Neural cell (in vitro differentiated cells): Measurements from ENCODE around the gene LAG3.

ENCODE experiments used
- EP300 ChIP-seq: fragments of 450-650 bp; conservative IDR thresholded peaks from 2 replicates; pipeline ENCODE4 v1.6.1; 2014; ENCODE audit warnings: antibody characterized with exemption, mild to moderate bottlenecking, moderate library complexity; ENCODE audit not compliant: poor library complexity, severe bottlenecking
- POLR2AphosphoS5 ChIP-seq: IDR thresholded peaks from 2 replicates; pipeline ENCODE4 v1.6.1; 2012
- RAD21 ChIP-seq: fragments of 450-650 bp; conservative IDR thresholded peaks from 2 replicates; pipeline ENCODE4 v1.6.1; 2014; ENCODE audit warnings: antibody characterized with exemption, mild to moderate bottlenecking, moderate library complexity
- TAF1 ChIP-seq: IDR thresholded peaks from 2 replicates; pipeline ENCODE4 v1.6.1; 2012; ENCODE audit warnings: low read depth
- TF ChIP-seq, protein P1 (sequence below): fragments of 450-650 bp; IDR thresholded peaks from 2 replicates; pipeline ENCODE4 v1.5.1; 2014; ENCODE audit warnings: antibody characterized with exemption, mild to moderate bottlenecking, moderate library complexity; ENCODE audit not compliant: poor library complexity, severe bottlenecking
- TF ChIP-seq, protein P2 (sequence below): IDR thresholded peaks from 2 replicates; pipeline ENCODE4 v1.6.1; 2012; ENCODE audit warnings: borderline replicate concordance

DNA sequence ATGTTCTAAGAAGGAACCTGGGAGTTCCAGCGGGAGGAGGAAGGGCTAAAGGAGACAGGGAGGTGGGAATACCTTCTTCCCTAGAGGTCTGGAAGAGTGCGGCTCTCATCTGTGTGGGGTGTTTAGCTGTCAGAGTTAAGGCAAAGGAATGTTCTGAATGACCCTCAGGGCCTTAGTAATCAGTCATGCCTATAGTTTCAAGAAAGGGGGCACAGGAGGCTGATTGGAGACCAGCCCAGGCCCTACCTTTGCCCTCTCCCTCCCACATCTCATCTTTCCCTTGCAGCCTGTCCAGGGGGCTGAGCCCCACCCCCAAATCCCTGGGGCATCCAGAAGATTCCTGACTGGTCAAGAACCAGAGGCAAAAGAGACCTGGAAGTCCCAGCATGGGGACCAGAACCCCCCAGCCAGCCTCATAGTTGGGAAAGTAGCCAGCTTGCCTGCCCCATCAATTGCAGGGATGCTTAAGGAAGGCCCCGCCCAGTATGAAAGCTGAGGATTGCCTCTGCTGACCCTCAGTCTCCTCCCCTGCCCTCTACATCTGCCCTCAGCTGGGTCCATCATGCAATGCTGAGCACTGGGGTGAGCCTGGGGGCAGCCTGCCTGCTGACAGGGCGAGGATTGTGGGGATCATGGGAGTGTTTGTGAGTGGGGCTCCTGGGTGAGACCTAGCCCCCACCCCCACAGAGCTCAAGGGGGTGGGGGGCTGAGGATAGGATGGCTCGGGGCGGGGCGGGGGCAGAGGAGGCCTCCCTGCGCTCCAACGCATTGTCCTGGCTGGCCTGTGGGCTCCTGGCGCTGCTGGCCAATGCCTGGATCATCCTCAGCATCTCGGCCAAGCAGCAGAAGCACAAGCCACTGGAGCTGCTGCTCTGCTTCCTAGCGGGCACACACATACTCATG, 51.1 kb downstream of the LAG3 start:
- TF ChIP-seq, protein P1, sequence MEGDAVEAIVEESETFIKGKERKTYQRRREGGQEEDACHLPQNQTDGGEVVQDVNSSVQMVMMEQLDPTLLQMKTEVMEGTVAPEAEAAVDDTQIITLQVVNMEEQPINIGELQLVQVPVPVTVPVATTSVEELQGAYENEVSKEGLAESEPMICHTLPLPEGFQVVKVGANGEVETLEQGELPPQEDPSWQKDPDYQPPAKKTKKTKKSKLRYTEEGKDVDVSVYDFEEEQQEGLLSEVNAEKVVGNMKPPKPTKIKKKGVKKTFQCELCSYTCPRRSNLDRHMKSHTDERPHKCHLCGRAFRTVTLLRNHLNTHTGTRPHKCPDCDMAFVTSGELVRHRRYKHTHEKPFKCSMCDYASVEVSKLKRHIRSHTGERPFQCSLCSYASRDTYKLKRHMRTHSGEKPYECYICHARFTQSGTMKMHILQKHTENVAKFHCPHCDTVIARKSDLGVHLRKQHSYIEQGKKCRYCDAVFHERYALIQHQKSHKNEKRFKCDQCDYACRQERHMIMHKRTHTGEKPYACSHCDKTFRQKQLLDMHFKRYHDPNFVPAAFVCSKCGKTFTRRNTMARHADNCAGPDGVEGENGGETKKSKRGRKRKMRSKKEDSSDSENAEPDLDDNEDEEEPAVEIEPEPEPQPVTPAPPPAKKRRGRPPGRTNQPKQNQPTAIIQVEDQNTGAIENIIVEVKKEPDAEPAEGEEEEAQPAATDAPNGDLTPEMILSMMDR = no peak
- TF ChIP-seq RAD21 (no peak), EP300 (no peak), TAF1 (no peak), POLR2AphosphoS5 (no peak)
- TF ChIP-seq, protein P2, sequence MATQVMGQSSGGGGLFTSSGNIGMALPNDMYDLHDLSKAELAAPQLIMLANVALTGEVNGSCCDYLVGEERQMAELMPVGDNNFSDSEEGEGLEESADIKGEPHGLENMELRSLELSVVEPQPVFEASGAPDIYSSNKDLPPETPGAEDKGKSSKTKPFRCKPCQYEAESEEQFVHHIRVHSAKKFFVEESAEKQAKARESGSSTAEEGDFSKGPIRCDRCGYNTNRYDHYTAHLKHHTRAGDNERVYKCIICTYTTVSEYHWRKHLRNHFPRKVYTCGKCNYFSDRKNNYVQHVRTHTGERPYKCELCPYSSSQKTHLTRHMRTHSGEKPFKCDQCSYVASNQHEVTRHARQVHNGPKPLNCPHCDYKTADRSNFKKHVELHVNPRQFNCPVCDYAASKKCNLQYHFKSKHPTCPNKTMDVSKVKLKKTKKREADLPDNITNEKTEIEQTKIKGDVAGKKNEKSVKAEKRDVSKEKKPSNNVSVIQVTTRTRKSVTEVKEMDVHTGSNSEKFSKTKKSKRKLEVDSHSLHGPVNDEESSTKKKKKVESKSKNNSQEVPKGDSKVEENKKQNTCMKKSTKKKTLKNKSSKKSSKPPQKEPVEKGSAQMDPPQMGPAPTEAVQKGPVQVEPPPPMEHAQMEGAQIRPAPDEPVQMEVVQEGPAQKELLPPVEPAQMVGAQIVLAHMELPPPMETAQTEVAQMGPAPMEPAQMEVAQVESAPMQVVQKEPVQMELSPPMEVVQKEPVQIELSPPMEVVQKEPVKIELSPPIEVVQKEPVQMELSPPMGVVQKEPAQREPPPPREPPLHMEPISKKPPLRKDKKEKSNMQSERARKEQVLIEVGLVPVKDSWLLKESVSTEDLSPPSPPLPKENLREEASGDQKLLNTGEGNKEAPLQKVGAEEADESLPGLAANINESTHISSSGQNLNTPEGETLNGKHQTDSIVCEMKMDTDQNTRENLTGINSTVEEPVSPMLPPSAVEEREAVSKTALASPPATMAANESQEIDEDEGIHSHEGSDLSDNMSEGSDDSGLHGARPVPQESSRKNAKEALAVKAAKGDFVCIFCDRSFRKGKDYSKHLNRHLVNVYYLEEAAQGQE = no peak
